ENCODE data around the gene ZNF862. TPM values are rescaled to one million over a fixed set of nuclear protein-coding genes. Genes with fewer than 3 reads are reported as not detected.
"Not testable (repeated sequence)": the region's sequence is repeated elsewhere in the genome, so short reads cannot be mapped to it uniquely, and the experiment has no call there.

The ZNF862 gene
- total RNA-seq, 2 experiments from 2014 or later, result 7.9 to 9.1 TPM

GRCh38 chr7:149886018-149886415 lies 47.8 kb downstream of the ZNF862 start:
- no peak for DNase-seq (ENCODE audit: low spot score)
- no TSS peak for BruUV-seq (replicated peaks)
- POLR2A ChIA-PET, result interaction anchor here (0.7 kb wide), 1 partner anchor 14 kb away, joined by 4 read pairs; no protein-coding TSS in a partner anchor

GRCh38 chr7:149887311-149887710 lies 49.1 kb downstream of the ZNF862 start:
- ChIA-PET POLR2A (no interaction called here), CTCF (ENCODE audit: unreplicated experiment) (no interaction called here)
- TF ChIP-seq CTCF (conservative IDR thresholded peaks at IDR 0.05; ENCODE audit: low read length) (no peak), EZH2phosphoT487 (IDR thresholded peaks at IDR 0.05; ENCODE audit: borderline replicate concordance, low read depth, low read length) (no peak)
- H4K20me1 ChIP-seq (ENCODE audit: insufficient read depth, low read length), result no peaks in the 10 kb centered on the region
- H3K36me3 ChIP-seq (ENCODE audit: insufficient read depth, low read length), result no peaks in the 10 kb centered on the region
- no peak overlapping the region for H2AFZ ChIP-seq (ENCODE audit: low read length)
- BruUV-seq (replicated peaks), result no TSS peak
- H3K4me2 ChIP-seq (ENCODE audit: low read length), result no peak overlapping the region
- no peak overlapping the region for H3K4me3 ChIP-seq (ENCODE audit: low read depth, low read length, poor library complexity, severe bottlenecking)
- DNase-seq (ENCODE audit: low spot score), result no peak
- no peaks in the 10 kb centered on the region for H3K9me2 ChIP-seq (ENCODE audit: insufficient read depth, low read length)
- no peaks in the 10 kb centered on the region for H3K79me2 ChIP-seq (ENCODE audit: insufficient read depth, low read depth, low read length)
- no peaks in the 10 kb centered on the region for H3K9me3 ChIP-seq (ENCODE audit: low read length)
- H3K27ac ChIP-seq (ENCODE audit: low read depth, low read length, poor library complexity, severe bottlenecking), result no peak overlapping the region
- no peaks in the 10 kb centered on the region for H3K4me1 ChIP-seq (ENCODE audit: insufficient read depth, low read length, poor library complexity, severe bottlenecking)
- intact Hi-C loops (cut with micrococcal nuclease; ENCODE audit: unreplicated experiment), result no loop called here

More at GRCh38 chr7:149886018-149886415, 47.8 kb downstream of the ZNF862 start:
- Histone ChIP-seq H2AFZ (ENCODE audit: low read length) (no peak overlapping the region), H3K79me2 (ENCODE audit: insufficient read depth, low read depth, low read length) (no peaks in the 10 kb centered on the region), H4K20me1 (ENCODE audit: insufficient read depth, low read length) (no peaks in the 10 kb centered on the region), H3K4me1 (ENCODE audit: insufficient read depth, low read length, poor library complexity, severe bottlenecking) (no peaks in the 10 kb centered on the region), H3K27ac (ENCODE audit: low read depth, low read length, poor library complexity, severe bottlenecking) (no peak overlapping the region), H3K4me2 (ENCODE audit: low read length) (no peak overlapping the region), H3K4me3 (ENCODE audit: low read depth, low read length, poor library complexity, severe bottlenecking) (no peak overlapping the region), H3K9me2 (ENCODE audit: insufficient read depth, low read length) (no peaks in the 10 kb centered on the region), H3K36me3 (ENCODE audit: insufficient read depth, low read length) (no peaks in the 10 kb centered on the region), H3K9me3 (ENCODE audit: low read length) (no peaks in the 10 kb centered on the region)
- CTCF ChIA-PET (ENCODE audit: unreplicated experiment), result no interaction called here
- intact Hi-C loops (cut with micrococcal nuclease; ENCODE audit: unreplicated experiment), result no loop called here
- TF ChIP-seq EZH2phosphoT487 (IDR thresholded peaks at IDR 0.05; ENCODE audit: borderline replicate concordance, low read depth, low read length), result no peak
- no peak for TF ChIP-seq CTCF (conservative IDR thresholded peaks at IDR 0.05; ENCODE audit: low read length)

- H3K27ac ChIP-seq (ENCODE audit: low read depth, low read length, poor library complexity, severe bottlenecking); H3K9me3 ChIP-seq (ENCODE audit: low read length); H3K4me3 ChIP-seq (ENCODE audit: low read depth, low read length, poor library complexity, severe bottlenecking); H3K4me2 ChIP-seq (ENCODE audit: low read length); CTCF ChIA-PET (ENCODE audit: unreplicated experiment); H3K4me1 ChIP-seq (ENCODE audit: insufficient read depth, low read length, poor library complexity, severe bottlenecking); POLR2A ChIA-PET; DNase-seq (ENCODE audit: low spot score); H2AFZ ChIP-seq (ENCODE audit: low read length); H3K79me2 ChIP-seq (ENCODE audit: insufficient read depth, low read depth, low read length); intact Hi-C loops (cut with micrococcal nuclease; ENCODE audit: unreplicated experiment); H4K20me1 ChIP-seq (ENCODE audit: insufficient read depth, low read length); BruUV-seq (replicated peaks); H3K36me3 ChIP-seq (ENCODE audit: insufficient read depth, low read length); H3K9me2 ChIP-seq (ENCODE audit: insufficient read depth, low read length): not testable (repeated sequence)
Observed at GRCh38 chr7:149890715-149891114, 52.5 kb downstream of the ZNF862 start.

- H3K27ac ChIP-seq (ENCODE audit: low read depth, low read length, poor library complexity, severe bottlenecking); H3K4me1 ChIP-seq (ENCODE audit: insufficient read depth, low read length, poor library complexity, severe bottlenecking); DNase-seq (ENCODE audit: low spot score); H2AFZ ChIP-seq (ENCODE audit: low read length); H4K20me1 ChIP-seq (ENCODE audit: insufficient read depth, low read length); intact Hi-C loops (cut with micrococcal nuclease; ENCODE audit: unreplicated experiment); H3K4me3 ChIP-seq (ENCODE audit: low read depth, low read length, poor library complexity, severe bottlenecking); H3K4me2 ChIP-seq (ENCODE audit: low read length); H3K9me2 ChIP-seq (ENCODE audit: insufficient read depth, low read length); POLR2A ChIA-PET; H3K79me2 ChIP-seq (ENCODE audit: insufficient read depth, low read depth, low read length); H3K9me3 ChIP-seq (ENCODE audit: low read length); CTCF ChIA-PET (ENCODE audit: unreplicated experiment); BruUV-seq (replicated peaks); H3K36me3 ChIP-seq (ENCODE audit: insufficient read depth, low read length): not testable (repeated sequence)
Observed at GRCh38 chr7:149894957-149895356, 56.8 kb downstream of the ZNF862 start.

GRCh38 chr7:149907776-149908376 lies 69.7 kb downstream of the ZNF862 start:
- CTCF ChIA-PET (ENCODE audit: unreplicated experiment); DNase-seq (ENCODE audit: low spot score); H3K27ac ChIP-seq (ENCODE audit: low read depth, low read length, poor library complexity, severe bottlenecking); BruUV-seq (replicated peaks); H3K9me2 ChIP-seq (ENCODE audit: insufficient read depth, low read length); H3K36me3 ChIP-seq (ENCODE audit: insufficient read depth, low read length); H3K4me3 ChIP-seq (ENCODE audit: low read depth, low read length, poor library complexity, severe bottlenecking); H4K20me1 ChIP-seq (ENCODE audit: insufficient read depth, low read length); H2AFZ ChIP-seq (ENCODE audit: low read length); H3K79me2 ChIP-seq (ENCODE audit: insufficient read depth, low read depth, low read length); H3K9me3 ChIP-seq (ENCODE audit: low read length); intact Hi-C loops (cut with micrococcal nuclease; ENCODE audit: unreplicated experiment); H3K4me1 ChIP-seq (ENCODE audit: insufficient read depth, low read length, poor library complexity, severe bottlenecking); H3K4me2 ChIP-seq (ENCODE audit: low read length): not testable (repeated sequence)
- POLR2A ChIA-PET, result interaction anchor here (0.6 kb wide), 1 partner anchor 1929 kb away, joined by 3 read pairs; no protein-coding TSS in a partner anchor
